Upper lobe of right lung (tissue), 1 donor: ENCODE results near the gene SRPK2. TPM values are rescaled to one million over a fixed set of nuclear protein-coding genes. Genes with fewer than 3 reads are reported as not detected.
"Not testable (repeated sequence)": the region's sequence is repeated elsewhere in the genome, so short reads cannot be mapped to it uniquely, and the experiment has no call there.

Source experiments
- ATAC-seq: fragments of 200-7000 bp; cut with Tn5 transposase; one replicate; pipeline ENCODE4 v1.9.1; 2020; ENCODE audit warnings: mild to moderate bottlenecking, moderate library complexity
- DNase-seq: peaks from one replicate; pipeline ENCODE4 v3.0.0-alpha.2; 2020
- H3K27ac ChIP-seq: fragments of 200-600 bp; one replicate; pipeline ENCODE4 v1.8.0; 2022
- H3K27me3 ChIP-seq: fragments of 200-600 bp; one replicate; pipeline ENCODE4 v1.8.0; 2022; ENCODE audit warnings: mild to moderate bottlenecking
- H3K36me3 ChIP-seq: fragments of 200-600 bp; one replicate; pipeline ENCODE4 v1.8.0; 2022
- H3K4me1 ChIP-seq: fragments of 200-600 bp; one replicate; pipeline ENCODE4 v1.8.0; 2022
- H3K4me3 ChIP-seq: fragments of 200-600 bp; one replicate; pipeline ENCODE4 v1.8.0; 2022; ENCODE audit warnings: mild to moderate bottlenecking
- H3K9me3 ChIP-seq: fragments of 200-600 bp; one replicate; pipeline ENCODE4 v1.8.0; 2022
- CTCF ChIP-seq: fragments of 200-600 bp; IDR thresholded peaks from one replicate; pipeline ENCODE4 v1.8.0; 2022; ENCODE audit warnings: antibody characterized with exemption
- intact Hi-C: fragments of 100-400 bp; cut with DNase I; formaldehyde crosslinking; loops from one replicate; pipeline ENCODE4 v1.11.0; 2022
- long read RNA-seq: library from polyadenylated mRNA; unstranded; transcript quantifications from one replicate; pipeline ENCODE4 v2.0.0, GENCODE V29; 2021
- total RNA-seq: library from RNA; stranded (reverse); fragmentation: NEBNext Ultra II Directional; extraction: Animal tissue kit (Norgen Biotek cat#: 25700); gene quantifications from one replicate; pipeline ENCODE4 v1.2.1, GENCODE V29; 2021
- donor health status: DM: no; HTN: yes; CAD: no; lungs with severe emphysema.

SRPK2 gene
- 48.5 TPM for total RNA-seq
- long read RNA-seq, transcript SRPK2-202 (16 exons, 3,650 nt): major isoform, 18 of 55 reads
- long read RNA-seq, partial matches to known transcripts: 6 of 55 reads
- long read RNA-seq, other reads (novel, unspliced or antisense): 26 of 55 reads

- peak within 1 kb of the TSS; percentile 49 for H3K27ac ChIP-seq
- intact Hi-C loops: no loop called here
- no peak for TF ChIP-seq CTCF
These were observed at the start of gene SRPK2 for GRCh38 chr7:105388356-105389087. Gene SRPK2 (minus strand): TSS chr7:105388921.

GRCh38 chr7:105438254-105438653 lies 49.5 kb upstream of the SRPK2 start:
- no peak overlapping the region for H3K27ac ChIP-seq
- no peaks in the 10 kb centered on the region for H3K4me1 ChIP-seq
- intact Hi-C loops: no loop called here
- ATAC-seq (no peak), DNase-seq (no peak)
- no peak overlapping the region for H3K4me3 ChIP-seq
- H3K27me3 ChIP-seq: no peaks in the 10 kb centered on the region
- no peak for TF ChIP-seq CTCF
- H3K9me3 ChIP-seq: no peaks in the 10 kb centered on the region
- H3K36me3 ChIP-seq: no peaks in the 10 kb centered on the region

More at GRCh38 chr7:105388356-105389087, at the start of gene SRPK2:
- peak within 1 kb of the TSS; percentile 86 for H3K4me3 ChIP-seq
- H3K27me3 ChIP-seq: no peaks in the 10 kb centered on the region
- DNase-seq: peak; percentile 92
- no peaks in the 10 kb centered on the region for H3K36me3 ChIP-seq
- ATAC-seq: peak; percentile 89
- H3K4me1 ChIP-seq: no peaks in the 10 kb centered on the region
- no peaks in the 10 kb centered on the region for H3K9me3 ChIP-seq

GRCh38 chr7:105437356-105437755 lies 48.6 kb upstream of the SRPK2 start:
- H3K27ac ChIP-seq, intact Hi-C loops: not testable (repeated sequence)

GRCh38 chr7:105429746-105430612 lies 41.3 kb upstream of the SRPK2 start:
- ATAC-seq: peak; percentile 67
- Histone ChIP-seq H3K36me3 (no peaks in the 10 kb centered on the region), H3K4me1 (peaks cover 6% of the 10 kb centered on the region), H3K27me3 (no peaks in the 10 kb centered on the region), H3K9me3 (no peaks in the 10 kb centered on the region), H3K4me3 (no peak overlapping the region), H3K27ac (no peak overlapping the region)
- TF ChIP-seq CTCF: peak; percentile 50
- peak; percentile 36 for DNase-seq
- intact Hi-C loops: no loop called here

More at GRCh38 chr7:105437356-105437755, 48.6 kb upstream of the SRPK2 start:
- not testable (repeated sequence) for H3K36me3 ChIP-seq, H3K27me3 ChIP-seq, H3K4me1 ChIP-seq, H3K4me3 ChIP-seq, ATAC-seq, DNase-seq, H3K9me3 ChIP-seq

GRCh38 chr7:105426606-105427146 lies 38.0 kb upstream of the SRPK2 start:
- DNase-seq (no peak), ATAC-seq (no peak)
- Histone ChIP-seq H3K27ac (no peak overlapping the region), H3K27me3 (no peaks in the 10 kb centered on the region), H3K36me3 (no peaks in the 10 kb centered on the region), H3K4me1 (peaks cover 6% of the 10 kb centered on the region), H3K9me3 (no peaks in the 10 kb centered on the region), H3K4me3 (no peak overlapping the region)
- no peak for TF ChIP-seq CTCF
- intact Hi-C loops: no loop called here
